Astrocyte of the spinal cord (primary cell): ENCODE measurements around the gene TNFRSF8.
A peak's percentile ranks its signal among the peaks of the same experiment; 100 is the strongest.

Source experiments
- DNase-seq: peaks from one replicate; pipeline ENCODE4 v3.0.0; 2011; ENCODE audit warnings: low read depth, low spot score
- H3K4me3 ChIP-seq: 2 replicates; pipeline ENCODE4 v1.5.1; 2011; ENCODE audit warnings: low read depth, mild to moderate bottlenecking, low read length, moderate library complexity
- CTCF ChIP-seq: IDR thresholded peaks from 2 replicates; pipeline ENCODE4 v1.5.1; 2012; ENCODE audit warnings: low read depth, mild to moderate bottlenecking, low read length, inconsistent platforms
- in situ Hi-C: cut with HindIII; loops from 2 replicates; pipeline ENCODE4 v1.10.0; 2017; ENCODE audit warnings: low sequenced_read_pairs

TNFRSF8 gene

GRCh38 chr1:12048372-12048771 lies 14.7 kb upstream of the TNFRSF8 start:
- no peak for DNase-seq
- TF ChIP-seq CTCF = no peak
- H3K4me3 ChIP-seq = no peak overlapping the region
- in situ Hi-C loops = no loop called here

GRCh38 chr1:12049616-12050015 lies 13.5 kb upstream of the TNFRSF8 start:
- H3K4me3 ChIP-seq = no peak overlapping the region
- in situ Hi-C loops = no loop called here

GRCh38 chr1:12051361-12051760 lies 11.7 kb upstream of the TNFRSF8 start:
- DNase-seq = no peak

More at GRCh38 chr1:12049616-12050015, 13.5 kb upstream of the TNFRSF8 start:
- no peak for DNase-seq
- no peak for TF ChIP-seq CTCF

GRCh38 chr1:12052008-12052573 lies 11.0 kb upstream of the TNFRSF8 start:
- H3K4me3 ChIP-seq = no peak overlapping the region
- TF ChIP-seq CTCF = no peak
- peak; percentile 76 for DNase-seq
- in situ Hi-C loops = no loop called here

More at GRCh38 chr1:12051361-12051760, 11.7 kb upstream of the TNFRSF8 start:
- H3K4me3 ChIP-seq = no peak overlapping the region
- no peak for TF ChIP-seq CTCF
- in situ Hi-C loops = no loop called here

GRCh38 chr1:12052997-12053686 lies 10.0 kb upstream of the TNFRSF8 start:
- no peak for TF ChIP-seq CTCF

GRCh38 chr1:12053752-12054548 lies 9.2 kb upstream of the TNFRSF8 start:
- no peak for DNase-seq
- H3K4me3 ChIP-seq = no peak overlapping the region
- in situ Hi-C loops = no loop called here
- TF ChIP-seq CTCF = no peak

More at GRCh38 chr1:12052997-12053686, 10.0 kb upstream of the TNFRSF8 start:
- no peak overlapping the region for H3K4me3 ChIP-seq
- in situ Hi-C loops = no loop called here
- DNase-seq = no peak
